CD8-positive, alpha-beta memory T cell (primary cell): ENCODE measurements around the gene SYNE2. TPM values are rescaled to one million over a fixed set of nuclear protein-coding genes. Genes with fewer than 3 reads are reported as not detected.

Source experiments
- CTCF ChIA-PET: fragments of 350-600 bp; sonication (Branson Sonifier 250); formaldehyde crosslinking; loops from one replicate; lab custom pipeline; 2021; ENCODE audit warnings: antibody characterized with exemption; lab: Charles Lee
- POLR2A ChIA-PET: fragments of 350-600 bp; sonication (Branson Sonifier 250); formaldehyde crosslinking; loops from one replicate; lab custom pipeline; 2021; ENCODE audit warnings: antibody characterized with exemption; lab: Charles Lee
- DNase-seq, 5 donors: peaks; one replicate each; pipeline versions ENCODE4 v3.0.0 to v3.0.0-alpha.2; 2020 to 2022; ENCODE audit warnings: mixed read lengths in 1 of 5
- H3K27ac ChIP-seq: one replicate; pipeline ENCODE4 v1.7.0; 2013; ENCODE audit warnings: low read depth, mild to moderate bottlenecking, low read length, moderate library complexity
- H3K27me3 ChIP-seq: 2 replicates; pipeline ENCODE4 v1.7.0; 2013; ENCODE audit warnings: low read length, mild to moderate bottlenecking; ENCODE audit not compliant: insufficient read depth, poor library complexity, severe bottlenecking
- H3K36me3 ChIP-seq: 2 replicates; pipeline ENCODE4 v1.7.0; 2013; ENCODE audit warnings: mild to moderate bottlenecking, low read length, moderate library complexity; ENCODE audit not compliant: insufficient read depth
- H3K4me1 ChIP-seq: 2 replicates; pipeline ENCODE4 v1.7.0; 2013; ENCODE audit warnings: mild to moderate bottlenecking, low read length, moderate library complexity; ENCODE audit not compliant: insufficient read depth
- H3K4me3 ChIP-seq: 2 replicates; pipeline ENCODE4 v1.7.0; 2013; ENCODE audit warnings: mild to moderate bottlenecking, low read length
- H3K9me3 ChIP-seq: 2 replicates; pipeline ENCODE4 v1.7.0; 2013; ENCODE audit warnings: mild to moderate bottlenecking, low read length
- H3K27ac Mint-ChIP-seq, 8 donors: one replicate each; pipeline ENCODE4 v1.8.0; 2020 to 2021; ENCODE audit warnings: mixed read lengths in 8 of 8, mild to moderate bottlenecking in 6 of 8, inconsistent platforms in 3 of 8, moderate library complexity in 3 of 8
- H3K27me3 Mint-ChIP-seq, 2 donors: one replicate each; pipeline ENCODE4 v1.8.0; 2020 to 2021; ENCODE audit warnings: mixed read lengths in 2 of 2, mild to moderate bottlenecking in 1 of 2, moderate library complexity in 1 of 2
- H3K36me3 Mint-ChIP-seq, 3 donors: one replicate each; pipeline ENCODE4 v1.8.0; 2020 to 2021; ENCODE audit warnings: mixed read lengths in 3 of 3, inconsistent platforms in 1 of 3, mild to moderate bottlenecking in 1 of 3
- H3K4me1 Mint-ChIP-seq, 3 donors: one replicate each; pipeline ENCODE4 v1.8.0; 2020 to 2021; ENCODE audit warnings: mixed read lengths in 3 of 3, inconsistent platforms in 1 of 3, mild to moderate bottlenecking in 1 of 3
- H3K4me3 Mint-ChIP-seq, 7 donors: one replicate each; pipeline ENCODE4 v1.8.0; 2020 to 2021; ENCODE audit warnings: mixed read lengths in 7 of 7, mild to moderate bottlenecking in 6 of 7, moderate library complexity in 4 of 7, inconsistent platforms in 2 of 7
- H3K9me3 Mint-ChIP-seq, 5 donors: one replicate each; pipeline ENCODE4 v1.8.0; 2020 to 2022; ENCODE audit warnings: mixed read lengths in 5 of 5, mild to moderate bottlenecking in 3 of 5, moderate library complexity in 2 of 5, inconsistent platforms in 1 of 5
- polyA plus RNA-seq: library from polyadenylated mRNA; unstranded; fragments of 300-500 nt; fragmentation: Illumina TruSeq; gene quantifications from one replicate; pipeline ENCODE4 v1.2.3, GENCODE V29; 2021
- total RNA-seq, 2 experiments: library from RNA; stranded (reverse); gene quantifications; one replicate each; pipeline ENCODE4 v1.2.3, GENCODE V29; 2021

The SYNE2 gene
- total and polyA plus RNA-seq, 3 experiments from 2014 or later, result 45.2 to 104 (median 45.6) TPM

GRCh38 chr14:64234877-64235651, 382.3 kb downstream of the SYNE2 start:
- Histone ChIP-seq H3K4me3 (no peak overlapping the region), H3K9me3 (no peaks in the 10 kb centered on the region), H3K4me1 (no peaks in the 10 kb centered on the region), H3K27ac (no peak overlapping the region), H3K36me3 (no peaks in the 10 kb centered on the region), H3K27me3 (no peaks in the 10 kb centered on the region)
- DNase-seq, result no peak
- Mint-ChIP-seq H3K27me3 (peaks cover 0 to 2% of the 10 kb centered on the region in 2 donors), H3K27ac (peak overlapping the region in 5 of 8 donors; percentile 19 to 74 (median 29)), H3K9me3 (no peaks in the 10 kb centered on the region), H3K4me3 (no peak overlapping the region), H3K4me1 (peaks cover 3 to 12% (median 8%) of the 10 kb centered on the region in 3 donors), H3K36me3 (peaks cover 0 to 22% (median 5%) of the 10 kb centered on the region in 3 donors)
- ChIA-PET CTCF (no interaction called here), POLR2A (no interaction called here)

- ChIA-PET CTCF (no interaction called here), POLR2A (no interaction called here)
- H3K4me3 Mint-ChIP-seq, result no peak overlapping the region
- no peaks in the 10 kb centered on the region for H3K27me3 ChIP-seq
- H3K36me3 ChIP-seq, result no peaks in the 10 kb centered on the region
- DNase-seq, result no peak
- H3K27ac ChIP-seq, result no peak overlapping the region
- H3K4me3 ChIP-seq, result no peak overlapping the region
- peaks cover 0 to 2% of the 10 kb centered on the region in 2 donors for H3K27me3 Mint-ChIP-seq
- no peaks in the 10 kb centered on the region for H3K4me1 ChIP-seq
- H3K9me3 Mint-ChIP-seq, result no peaks in the 10 kb centered on the region
- no peaks in the 10 kb centered on the region for H3K9me3 ChIP-seq
- H3K36me3 Mint-ChIP-seq, result peaks cover 0 to 17% (median 3%) of the 10 kb centered on the region in 3 donors
- peak overlapping the region in 5 of 8 donors; percentile 29 to 83 (median 48) for H3K27ac Mint-ChIP-seq
- H3K4me1 Mint-ChIP-seq, result peaks cover 3 to 12% (median 8%) of the 10 kb centered on the region in 3 donors
Measured at GRCh38 chr14:64235652-64236640, 383.1 kb downstream of the SYNE2 start.

- Histone ChIP-seq H3K27me3 (no peaks in the 10 kb centered on the region), H3K4me1 (no peaks in the 10 kb centered on the region), H3K27ac (no peak overlapping the region), H3K4me3 (no peak overlapping the region), H3K9me3 (no peaks in the 10 kb centered on the region), H3K36me3 (no peaks in the 10 kb centered on the region)
- Mint-ChIP-seq H3K4me1 (peaks cover 3 to 12% (median 8%) of the 10 kb centered on the region in 3 donors), H3K36me3 (peaks cover 0 to 2% (median 0%) of the 10 kb centered on the region in 3 donors), H3K27ac (peak overlapping the region in 1 of 8 donors; percentile 22), H3K27me3 (peaks cover 4 to 11% of the 10 kb centered on the region in 2 donors), H3K9me3 (no peaks in the 10 kb centered on the region), H3K4me3 (no peak overlapping the region)
- ChIA-PET POLR2A (no interaction called here), CTCF (interaction anchor here (1.1 kb wide), 1 partner anchor 65 kb away, joined by 3 read pairs; no protein-coding TSS in a partner anchor)
- DNase-seq, result no peak
Measured at GRCh38 chr14:64238049-64238448, 385.2 kb downstream of the SYNE2 start.

- H3K4me1 ChIP-seq, result no peaks in the 10 kb centered on the region
- Mint-ChIP-seq H3K27me3 (peaks cover 4 to 14% of the 10 kb centered on the region in 2 donors), H3K9me3 (no peaks in the 10 kb centered on the region), H3K4me1 (peaks cover 3 to 12% (median 8%) of the 10 kb centered on the region in 3 donors), H3K36me3 (no peaks in the 10 kb centered on the region), H3K4me3 (no peak overlapping the region), H3K27ac (no peak overlapping the region)
- ChIA-PET POLR2A (no interaction called here), CTCF (no interaction called here)
- no peak overlapping the region for H3K27ac ChIP-seq
- no peak overlapping the region for H3K4me3 ChIP-seq
- no peaks in the 10 kb centered on the region for H3K9me3 ChIP-seq
- no peaks in the 10 kb centered on the region for H3K27me3 ChIP-seq
- no peak for DNase-seq
- no peaks in the 10 kb centered on the region for H3K36me3 ChIP-seq
Measured at GRCh38 chr14:64238631-64239030, 385.8 kb downstream of the SYNE2 start.

- Histone ChIP-seq H3K4me1 (no peaks in the 10 kb centered on the region), H3K9me3 (no peaks in the 10 kb centered on the region), H3K36me3 (no peaks in the 10 kb centered on the region), H3K4me3 (no peak overlapping the region), H3K27me3 (no peaks in the 10 kb centered on the region), H3K27ac (no peak overlapping the region)
- Mint-ChIP-seq H3K27me3 (peaks cover 17 to 52% of the 10 kb centered on the region in 2 donors), H3K9me3 (no peaks in the 10 kb centered on the region), H3K4me3 (no peak overlapping the region), H3K27ac (no peak overlapping the region), H3K4me1 (no peaks in the 10 kb centered on the region), H3K36me3 (peaks cover 0 to 5% (median 0%) of the 10 kb centered on the region in 3 donors)
- ChIA-PET CTCF (no interaction called here), POLR2A (no interaction called here)
- no peak for DNase-seq
Measured at GRCh38 chr14:64244279-64244678, 391.5 kb downstream of the SYNE2 start.

GRCh38 chr14:64245491-64245890, 392.7 kb downstream of the SYNE2 start:
- DNase-seq, result no peak
- POLR2A ChIA-PET, result no interaction called here
- Histone ChIP-seq H3K27me3 (no peaks in the 10 kb centered on the region), H3K4me3 (no peak overlapping the region), H3K27ac (no peak overlapping the region), H3K9me3 (no peaks in the 10 kb centered on the region), H3K4me1 (no peaks in the 10 kb centered on the region), H3K36me3 (no peaks in the 10 kb centered on the region)
- peak overlapping the region in 1 of 8 donors; percentile 60 for H3K27ac Mint-ChIP-seq
- H3K4me1 Mint-ChIP-seq, result no peaks in the 10 kb centered on the region
- no peak overlapping the region for H3K4me3 Mint-ChIP-seq
- peaks cover 17 to 63% of the 10 kb centered on the region in 2 donors for H3K27me3 Mint-ChIP-seq
- peaks cover 0 to 5% (median 0%) of the 10 kb centered on the region in 3 donors for H3K36me3 Mint-ChIP-seq
- CTCF ChIA-PET, result no interaction called here
- H3K9me3 Mint-ChIP-seq, result no peaks in the 10 kb centered on the region

- Mint-ChIP-seq H3K9me3 (no peaks in the 10 kb centered on the region), H3K36me3 (peaks cover 0 to 5% (median 0%) of the 10 kb centered on the region in 3 donors), H3K27me3 (peaks cover 17 to 64% of the 10 kb centered on the region in 2 donors), H3K4me1 (no peaks in the 10 kb centered on the region), H3K4me3 (no peak overlapping the region), H3K27ac (no peak overlapping the region)
- no peak overlapping the region for H3K27ac ChIP-seq
- no peaks in the 10 kb centered on the region for H3K9me3 ChIP-seq
- no peaks in the 10 kb centered on the region for H3K27me3 ChIP-seq
- ChIA-PET POLR2A (no interaction called here), CTCF (no interaction called here)
- H3K4me3 ChIP-seq, result no peak overlapping the region
- no peaks in the 10 kb centered on the region for H3K4me1 ChIP-seq
- H3K36me3 ChIP-seq, result no peaks in the 10 kb centered on the region
- no peak for DNase-seq
Measured at GRCh38 chr14:64246688-64247087, 393.9 kb downstream of the SYNE2 start.
